CD4-positive, CD25-positive, alpha-beta regulatory T cell (primary cell): Measurements from ENCODE around the gene NUDCD3. TPM values are rescaled to one million over a fixed set of nuclear protein-coding genes. Genes with fewer than 3 reads are reported as not detected.
A peak's percentile ranks its signal among the peaks of the same experiment; 100 is the strongest.

ENCODE experiments used
- ATAC-seq, 2 donors: fragments of 150-1000 bp; cut with Tn5 transposase; one replicate each; pipeline ENCODE4 v1.10.0; 2021; ENCODE audit warnings: low read depth in 2 of 2, moderate number of reproducible peaks in 2 of 2, moderate library complexity in 1 of 2
- DNase-seq, 3 donors: peaks; one replicate each; pipeline versions ENCODE4 v3.0.0 to v3.0.0-alpha.2; 2012 to 2022; ENCODE audit warnings: mixed read lengths in 1 of 3
- H3K27ac ChIP-seq: one replicate; pipeline ENCODE4 v1.7.0; 2013; ENCODE audit warnings: mild to moderate bottlenecking, low read length; ENCODE audit not compliant: insufficient read depth, poor library complexity, severe bottlenecking
- H3K27me3 ChIP-seq: one replicate; pipeline ENCODE4 v1.7.0; 2013; ENCODE audit warnings: low read length; ENCODE audit not compliant: control insufficient read depth, insufficient read depth
- H3K36me3 ChIP-seq: one replicate; pipeline ENCODE4 v1.7.0; 2013; ENCODE audit warnings: mild to moderate bottlenecking, low read length, moderate library complexity; ENCODE audit not compliant: control insufficient read depth, insufficient read depth
- H3K4me1 ChIP-seq: 2 replicates; pipeline ENCODE4 v1.7.0; 2013; ENCODE audit warnings: mild to moderate bottlenecking, low read length; ENCODE audit not compliant: insufficient read depth, control insufficient read depth, poor library complexity, severe bottlenecking
- H3K4me3 ChIP-seq: one replicate; pipeline ENCODE4 v1.7.0; 2013; ENCODE audit warnings: low read depth, mild to moderate bottlenecking, low read length, moderate library complexity
- H3K9me3 ChIP-seq, 2 experiments: 1 replicate in 1 of 2; 2 replicates in 1 of 2; pipeline ENCODE4 v1.7.0; 2013; ENCODE audit warnings: low read length in 2 of 2, mild to moderate bottlenecking in 1 of 2, moderate library complexity in 1 of 2; ENCODE audit not compliant: control insufficient read depth in 2 of 2
- H3K27ac Mint-ChIP-seq, 3 donors: one replicate each; pipeline ENCODE4 v1.8.0; 2020 to 2022; ENCODE audit warnings: mild to moderate bottlenecking in 3 of 3, mixed read lengths in 3 of 3, moderate library complexity in 2 of 3
- H3K27me3 Mint-ChIP-seq: one replicate; pipeline ENCODE4 v1.8.0; 2022; ENCODE audit warnings: mild to moderate bottlenecking, mixed read lengths
- H3K36me3 Mint-ChIP-seq: one replicate; pipeline ENCODE4 v1.8.0; 2020; ENCODE audit warnings: mixed read lengths
- H3K4me1 Mint-ChIP-seq, 4 donors: one replicate each; pipeline ENCODE4 v1.8.0; 2020 to 2022; ENCODE audit warnings: mixed read lengths in 4 of 4, mild to moderate bottlenecking in 1 of 4
- H3K4me3 Mint-ChIP-seq, 4 donors: one replicate each; pipeline ENCODE4 v1.8.0; 2020 to 2022; ENCODE audit warnings: mild to moderate bottlenecking in 4 of 4, mixed read lengths in 4 of 4, moderate library complexity in 3 of 4
- H3K9me3 Mint-ChIP-seq, 7 donors: one replicate each; pipeline ENCODE4 v1.8.0; 2020 to 2022; ENCODE audit warnings: mixed read lengths in 7 of 7, mild to moderate bottlenecking in 3 of 7, moderate library complexity in 2 of 7
- polyA plus RNA-seq, 4 donors: library from polyadenylated mRNA; unstranded; fragments of 300-500 nt; fragmentation: Illumina TruSeq; gene quantifications; one replicate each; pipeline ENCODE4 v1.2.3, GENCODE V29; 2021
- total RNA-seq: library from RNA; stranded (reverse); gene quantifications from one replicate; pipeline ENCODE4 v1.2.3, GENCODE V29; 2022

NUDCD3 gene
- total and polyA plus RNA-seq, 5 donors from 2014 or later = 55.6 to 85.6 (median 70.1) TPM

DNA sequence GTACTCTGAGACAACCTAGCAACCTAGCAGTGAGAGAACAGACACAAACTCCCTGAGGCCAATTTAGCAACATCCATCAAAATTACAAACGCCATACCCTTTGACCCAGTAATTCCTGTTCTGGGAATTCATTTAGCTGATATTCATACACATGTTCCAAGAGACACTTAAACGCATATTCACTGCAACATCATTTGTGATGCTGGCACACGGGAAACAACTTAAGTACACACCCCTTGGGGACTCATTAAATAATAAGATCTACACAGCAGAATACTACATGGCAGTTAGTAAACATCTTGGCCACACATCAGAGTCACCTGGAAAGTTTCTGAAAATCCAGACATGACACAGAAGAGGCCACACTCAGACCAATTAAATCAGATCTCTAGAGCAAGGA is 17.6 kb downstream of the NUDCD3 start:
- Histone ChIP-seq H3K36me3 (peaks cover 79% of the 10 kb centered on the region), H3K4me1 (peaks cover 12% of the 10 kb centered on the region), H3K27ac (no peak overlapping the region), H3K27me3 (no peaks in the 10 kb centered on the region), H3K9me3 (no peaks in the 10 kb centered on the region), H3K4me3 (no peak overlapping the region)
- H3K27me3 Mint-ChIP-seq = no peaks in the 10 kb centered on the region
- no peak overlapping the region for H3K27ac Mint-ChIP-seq
- H3K4me3 Mint-ChIP-seq = no peak overlapping the region
- ATAC-seq = no peak
- peaks cover 30 to 79% (median 48%) of the 10 kb centered on the region in 4 donors for H3K4me1 Mint-ChIP-seq
- H3K9me3 Mint-ChIP-seq = no peaks in the 10 kb centered on the region
- peaks cover 51% of the 10 kb centered on the region for H3K36me3 Mint-ChIP-seq
- no peak for DNase-seq

GRCh38 chr7:44471850-44472249 is 18.6 kb downstream of the NUDCD3 start:
- peaks cover 86% of the 10 kb centered on the region for H3K36me3 ChIP-seq
- H3K27me3 Mint-ChIP-seq = no peaks in the 10 kb centered on the region
- DNase-seq (no peak), ATAC-seq (no peak)
- H3K27ac ChIP-seq = no peak overlapping the region
- H3K4me3 Mint-ChIP-seq = no peak overlapping the region
- no peak overlapping the region for H3K4me3 ChIP-seq
- no peaks in the 10 kb centered on the region for H3K9me3 ChIP-seq
- peaks cover 32 to 80% (median 45%) of the 10 kb centered on the region in 4 donors for H3K4me1 Mint-ChIP-seq
- H3K4me1 ChIP-seq = peaks cover 12% of the 10 kb centered on the region
- peaks cover 55% of the 10 kb centered on the region for H3K36me3 Mint-ChIP-seq
- peak overlapping the region in 2 of 3 donors; percentile 15 to 76 for H3K27ac Mint-ChIP-seq
- H3K27me3 ChIP-seq = no peaks in the 10 kb centered on the region
- no peaks in the 10 kb centered on the region for H3K9me3 Mint-ChIP-seq

DNA sequence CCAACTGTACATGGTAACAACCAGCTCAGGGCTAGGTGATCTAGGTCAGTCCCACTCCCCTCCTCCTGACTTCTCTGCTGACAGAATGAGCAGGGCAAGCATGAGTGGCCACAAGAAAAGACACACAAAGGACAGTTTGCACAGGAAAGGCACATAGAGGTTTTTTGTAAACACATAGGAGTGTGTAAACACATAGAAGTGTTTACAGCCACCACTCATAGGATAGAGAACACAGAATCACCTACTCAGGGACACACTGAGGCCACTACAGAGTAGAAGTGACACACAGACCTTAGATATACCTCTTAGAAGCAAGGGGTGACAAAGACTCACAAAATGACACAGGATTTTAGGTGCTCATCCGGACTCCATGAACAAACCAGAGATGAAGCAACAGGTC is 19.0 kb downstream of the NUDCD3 start:
- H3K4me3 ChIP-seq = no peak overlapping the region
- Mint-ChIP-seq H3K4me3 (no peak overlapping the region), H3K9me3 (no peaks in the 10 kb centered on the region), H3K27ac (peak overlapping the region; percentile 15 to 76 (median 43)), H3K36me3 (peaks cover 52% of the 10 kb centered on the region), H3K4me1 (peaks cover 32 to 78% (median 43%) of the 10 kb centered on the region in 4 donors), H3K27me3 (no peaks in the 10 kb centered on the region)
- H3K27ac ChIP-seq = no peak overlapping the region
- peaks cover 86% of the 10 kb centered on the region for H3K36me3 ChIP-seq
- H3K9me3 ChIP-seq = no peaks in the 10 kb centered on the region
- DNase-seq = no peak
- peaks cover 16% of the 10 kb centered on the region for H3K4me1 ChIP-seq
- H3K27me3 ChIP-seq = no peaks in the 10 kb centered on the region
- no peak for ATAC-seq

DNA sequence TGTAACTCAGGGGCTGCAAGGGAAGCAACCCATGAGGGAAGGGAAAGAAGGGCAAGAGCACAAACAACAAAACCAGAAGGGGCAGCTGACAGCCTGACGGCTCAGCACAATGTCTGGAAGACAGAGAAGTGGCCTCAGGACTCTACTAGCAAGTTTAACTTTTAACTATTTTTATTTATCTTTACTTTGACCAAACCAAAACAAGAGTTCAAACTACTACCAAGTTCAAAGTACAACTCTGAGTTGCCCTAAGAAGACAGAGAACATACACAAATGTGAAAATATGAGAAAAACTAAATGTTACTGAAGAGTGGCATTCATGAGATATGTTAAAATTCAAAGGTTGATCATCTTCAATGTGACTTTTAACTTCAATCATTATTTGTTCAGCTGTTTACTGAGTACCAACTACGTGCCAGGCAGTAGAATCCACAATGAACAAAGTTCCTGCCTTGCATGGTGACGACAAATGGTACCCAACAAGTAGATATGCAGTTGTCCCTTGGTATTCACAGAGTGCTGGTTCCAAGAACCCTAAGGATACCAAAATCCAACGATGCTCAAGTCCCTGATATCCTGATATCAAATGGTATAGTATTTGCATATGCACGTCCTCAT is 19.7 kb downstream of the NUDCD3 start:
- ATAC-seq (no peak), DNase-seq (no peak)
- Mint-ChIP-seq H3K4me1 (peaks cover 34 to 81% (median 42%) of the 10 kb centered on the region in 4 donors), H3K36me3 (peaks cover 49% of the 10 kb centered on the region), H3K27me3 (no peaks in the 10 kb centered on the region), H3K9me3 (no peaks in the 10 kb centered on the region), H3K4me3 (peak overlapping the region in 1 of 4 donors; percentile 49), H3K27ac (peak overlapping the region in 1 of 3 donors; percentile 21)
- Histone ChIP-seq H3K36me3 (peaks cover 84% of the 10 kb centered on the region), H3K9me3 (no peaks in the 10 kb centered on the region), H3K27me3 (no peaks in the 10 kb centered on the region), H3K27ac (no peak overlapping the region), H3K4me1 (peaks cover 17% of the 10 kb centered on the region), H3K4me3 (no peak overlapping the region)

GRCh38 chr7:44470135-44470479 is 20.4 kb downstream of the NUDCD3 start:
- Histone ChIP-seq H3K27me3 (no peaks in the 10 kb centered on the region), H3K9me3 (no peaks in the 10 kb centered on the region), H3K4me3 (no peak overlapping the region), H3K4me1 (peaks cover 17% of the 10 kb centered on the region), H3K36me3 (peaks cover 78% of the 10 kb centered on the region), H3K27ac (no peak overlapping the region)
- Mint-ChIP-seq H3K36me3 (peaks cover 47% of the 10 kb centered on the region), H3K27ac (peak overlapping the region in 1 of 3 donors; percentile 21), H3K4me1 (peaks cover 39 to 83% (median 46%) of the 10 kb centered on the region in 4 donors), H3K4me3 (no peak overlapping the region), H3K9me3 (no peaks in the 10 kb centered on the region), H3K27me3 (no peaks in the 10 kb centered on the region)
- ATAC-seq (no peak), DNase-seq (no peak)

GRCh38 chr7:44469461-44470134 is 20.9 kb downstream of the NUDCD3 start:
- H3K4me1 ChIP-seq = peaks cover 17% of the 10 kb centered on the region

GRCh38 chr7:44467217-44467548 is 23.3 kb downstream of the NUDCD3 start:
- Histone ChIP-seq H3K9me3 (no peaks in the 10 kb centered on the region), H3K27ac (no peak overlapping the region), H3K36me3 (peaks cover 57% of the 10 kb centered on the region), H3K27me3 (no peaks in the 10 kb centered on the region), H3K4me3 (no peak overlapping the region), H3K4me1 (peaks cover 22% of the 10 kb centered on the region)
- Mint-ChIP-seq H3K4me1 (peaks cover 31 to 85% (median 50%) of the 10 kb centered on the region in 4 donors), H3K36me3 (peaks cover 37% of the 10 kb centered on the region), H3K27me3 (no peaks in the 10 kb centered on the region), H3K4me3 (no peak overlapping the region), H3K9me3 (no peaks in the 10 kb centered on the region), H3K27ac (peak overlapping the region in 2 of 3 donors; percentile 20 to 62)
- DNase-seq = no peak
- no peak for ATAC-seq

More at GRCh38 chr7:44469461-44470134, 20.9 kb downstream of the NUDCD3 start:
- Mint-ChIP-seq H3K4me3 (peak overlapping the region in 1 of 4 donors; percentile 18), H3K9me3 (no peaks in the 10 kb centered on the region), H3K4me1 (peaks cover 38 to 84% (median 49%) of the 10 kb centered on the region in 4 donors), H3K27me3 (no peaks in the 10 kb centered on the region), H3K36me3 (peaks cover 46% of the 10 kb centered on the region), H3K27ac (peak overlapping the region in 2 of 3 donors; percentile 4 to 21)
- Histone ChIP-seq H3K36me3 (peaks cover 73% of the 10 kb centered on the region), H3K4me3 (no peak overlapping the region), H3K27ac (no peak overlapping the region), H3K9me3 (no peaks in the 10 kb centered on the region), H3K27me3 (no peaks in the 10 kb centered on the region)
- DNase-seq (no peak), ATAC-seq (no peak)
